K562 (cell line): Measurements from ENCODE around the gene SIRPA. TPM values are rescaled to one million over a fixed set of nuclear protein-coding genes. Genes with fewer than 3 reads are reported as not detected.

Source experiments
- ATAC-seq: fragments of 200-7000 bp; cut with Tn5 transposase; 3 replicates; pipeline ENCODE4 v1.9.1; 2020; ENCODE audit warnings: moderate library complexity
- BruUV-seq: library from RNA; stranded (reverse); fragments of 400-500 nt; replicated peaks from 2 replicates; lab custom pipeline; 2021; lab: Mats Ljungman, UMichigan
- CTCF ChIA-PET: fragments of 300-600 bp; formaldehyde crosslinking; extraction: SDS; loops from one replicate; lab custom pipeline; 2021; ENCODE audit warnings: low intra/inter-chr PET ratio; lab: Yijun Ruan, JAX
- POLR2A ChIA-PET: fragments of 300-600, 350-650 bp; sonication (Branson Sonifier 250); formaldehyde crosslinking; extraction: SDS; loops from one replicate; lab custom pipeline; 2021; ENCODE audit warnings: antibody characterized with exemption, inconsistent platforms; lab: Yijun Ruan, JAX
- DNase-seq, 4 experiments: peaks; one replicate each; pipeline versions ENCODE4 v3.0.0 to v3.0.0-alpha.2; 2011 to 2018; ENCODE audit warnings: low spot score in 3 of 4, mixed read lengths in 3 of 4; ENCODE audit errors: extremely low read depth in 1 of 4
- FAIRE-seq: peaks from 2 replicates; lab custom pipeline; 2011; peaks lifted over from hg19 to GRCh38; lab: Jason Lieb, UNC
- H2AFZ ChIP-seq: 2 replicates; pipeline ENCODE4 v1.6.0; 2011; ENCODE audit warnings: low read depth, low read length, control low read depth, inconsistent platforms
- H3K27ac ChIP-seq: fragments of 200-600 bp; 3 replicates; pipeline ENCODE4 v1.8.0; 2011; ENCODE audit warnings: low read depth, mild to moderate bottlenecking, control low read depth, inconsistent platforms, low read length, moderate library complexity, mixed read lengths; ENCODE audit errors: extremely low read depth
- H3K27me3 ChIP-seq, 2 experiments: fragments of 300-600 bp in 1 of 2; 2 replicates in 1 of 2; 3 replicates in 1 of 2; pipeline versions ENCODE4 v1.6.0 to v1.8.0; 2011; ENCODE audit warnings: inconsistent platforms in 2 of 2, low read length in 2 of 2, mild to moderate bottlenecking in 1 of 2, mixed read lengths in 1 of 2, moderate library complexity in 1 of 2; ENCODE audit not compliant: control insufficient read depth in 2 of 2, insufficient read depth in 2 of 2
- H3K36me3 ChIP-seq: fragments of 300-600 bp; 3 replicates; pipeline ENCODE4 v1.8.0; 2011; ENCODE audit warnings: mild to moderate bottlenecking, low read length, inconsistent platforms; ENCODE audit not compliant: control insufficient read depth, insufficient read depth
- H3K4me1 ChIP-seq, 2 experiments: fragments of 200-600 bp in 1 of 2; replicated peaks in 1 of 2; 2 replicates in 1 of 2; 3 replicates in 1 of 2; pipeline versions ENCODE4 v1.5.1 to v1.8.0; 2011; ENCODE audit warnings: inconsistent platforms in 2 of 2, low read length in 2 of 2, mild to moderate bottlenecking in 1 of 2, mixed read lengths in 1 of 2, moderate library complexity in 1 of 2; ENCODE audit not compliant: control insufficient read depth in 2 of 2, insufficient read depth in 2 of 2
- H3K4me2 ChIP-seq: 2 replicates; pipeline ENCODE4 v1.6.1; 2011; ENCODE audit warnings: low read length, control low read depth, inconsistent platforms, mixed read lengths; ENCODE audit not compliant: insufficient read depth
- H3K4me3 ChIP-seq: fragments of 200-600 bp; sonication (generic), shearing (Covaris generic); 2 replicates; pipeline ENCODE4 v1.5.1; 2016; ENCODE audit warnings: control low read depth, inconsistent platforms
- H3K79me2 ChIP-seq: fragments of 200-600 bp; 3 replicates; pipeline ENCODE4 v1.8.0; 2011; ENCODE audit warnings: low read length, inconsistent platforms; ENCODE audit not compliant: control insufficient read depth, insufficient read depth
- H3K9ac ChIP-seq, 2 experiments: 2 replicates each; pipeline versions ENCODE4 v1.6.0 to v1.6.1; 2011; ENCODE audit warnings: low read depth in 2 of 2, low read length in 2 of 2, control low read depth in 1 of 2, inconsistent platforms in 1 of 2, mild to moderate bottlenecking in 1 of 2, mixed read lengths in 1 of 2; ENCODE audit not compliant: insufficient read depth in 1 of 2
- H3K9me1 ChIP-seq: one replicate; pipeline ENCODE4 v1.6.0; 2011; ENCODE audit warnings: inconsistent platforms, mild to moderate bottlenecking, low read length, moderate library complexity; ENCODE audit not compliant: control insufficient read depth, insufficient read depth
- H3K9me3 ChIP-seq: replicated peaks from 2 replicates; pipeline ENCODE4 v1.5.1; 2011; ENCODE audit warnings: low read depth, low read length, inconsistent platforms; ENCODE audit not compliant: control insufficient read depth, insufficient read depth
- H4K20me1 ChIP-seq: replicated peaks from 2 replicates; pipeline ENCODE4 v1.6.1; 2011; ENCODE audit warnings: low read length, inconsistent platforms, mixed read lengths; ENCODE audit not compliant: control insufficient read depth, insufficient read depth
- CBFA2T2 ChIP-seq: fragments of 450-650 bp; conservative IDR thresholded peaks from 2 replicates; pipeline ENCODE4 v1.6.1; 2017; ENCODE audit warnings: mild to moderate bottlenecking
- ETV5 ChIP-seq: sonication (generic); formaldehyde crosslinking; IDR thresholded peaks from 2 replicates; pipeline ENCODE4 v1.4.0; 2020; ENCODE audit warnings: low read depth, mild to moderate bottlenecking, missing genetic modification reagents
- HDAC3 ChIP-seq: fragments of 450-650 bp; IDR thresholded peaks from 2 replicates; pipeline ENCODE4 v1.6.1; 2018; ENCODE audit warnings: borderline replicate concordance, mild to moderate bottlenecking, moderate library complexity; ENCODE audit not compliant: partially characterized antibody
- HMGN3 ChIP-seq: IDR thresholded peaks from 2 replicates; pipeline ENCODE4 v1.6.1; 2011; ENCODE audit warnings: borderline replicate concordance, low read depth, mild to moderate bottlenecking, mixed read lengths, low read length; ENCODE audit not compliant: insufficient read length; ENCODE audit errors: extremely low read depth
- KAT7 ChIP-seq: sonication (generic); formaldehyde crosslinking; IDR thresholded peaks from 2 replicates; pipeline ENCODE4 v1.8.0; 2022; ENCODE audit warnings: missing genetic modification reagents, mild to moderate bottlenecking, borderline replicate concordance
- RBM15 ChIP-seq: fragments of 200-400 bp; formaldehyde crosslinking; IDR thresholded peaks from 2 replicates; pipeline ENCODE4 v1.6.1; 2018; ENCODE audit warnings: mild to moderate bottlenecking, low read length, moderate library complexity; ENCODE audit not compliant: insufficient read depth
- ZNF232 ChIP-seq: sonication (generic); formaldehyde crosslinking; IDR thresholded peaks from 2 replicates; pipeline ENCODE4 v1.8.0; 2022; ENCODE audit warnings: mild to moderate bottlenecking, missing genetic modification reagents
- ZNF668 ChIP-seq: fragments of 250-450 bp; sonication (Bioruptor Pico); IDR thresholded peaks from 2 replicates; pipeline ENCODE4 v1.8.0; 2022; ENCODE audit warnings: mild to moderate bottlenecking, inconsistent platforms
- ZNF778 ChIP-seq: fragments of 450-650 bp; formaldehyde crosslinking; IDR thresholded peaks from 2 replicates; pipeline ENCODE4 v1.4.0; 2020; ENCODE audit warnings: mild to moderate bottlenecking, moderate library complexity
- WGBS: fragments of 100-300 bp; shearing (Covaris generic); methylation state at CpG from one replicate; pipeline ENCODE4 v1.1.6; 2016; ENCODE audit warnings: low coverage, mixed read lengths; ENCODE audit not compliant: insufficient coverage; ENCODE audit errors: missing lambda C conversion rate; 5-methylcytosine and 5-hydroxymethylcytosine counted together
- in situ Hi-C: fragments of 300-500 bp; cut with MboI; formaldehyde crosslinking; loops from 4 replicates; pipeline ENCODE4 v1.15.0; 2018; ENCODE audit warnings: inconsistent platforms, mixed read lengths
- intact Hi-C: fragments of 100-400 bp; cut with micrococcal nuclease; formaldehyde crosslinking; loops from 2 replicates; pipeline ENCODE4 v1.14.2; 2022
- polyA plus RNA-seq, 8 experiments: library from polyadenylated mRNA; depleted of rRNA in 4 of 8; stranded (reverse) in 5 of 8; unstranded in 3 of 8; fragments of >200 nt; fragmentation: Nextera tagmentation in 2 of 8; fragmentation: Illumina TruSeq in 1 of 8; extraction: Ambion mirVana in 2 of 8; extraction: Trizol in 1 of 8; gene quantifications; 2 replicates each; pipeline versions ENCODE4 v1.2.1 to v1.2.3, GENCODE V29; 2011 to 2014; ENCODE audit warnings: inconsistent platforms in 1 of 8, missing spikeins in 1 of 8
- total RNA-seq, 7 experiments: library from RNA; depleted of rRNA in 6 of 7; stranded (reverse); fragments of >200 nt in 6 of 7; fragmentation: Illumina TruSeq in 2 of 7; extraction: Trizol in 2 of 7; gene quantifications; 2 replicates each; pipeline versions ENCODE4 v1.2.1 to v1.2.3, GENCODE V29; 2011 to 2021; ENCODE audit warnings: low replicate concordance in 1 of 7
- TF ChIP-seq, protein P1 (sequence below), 2 experiments: fragments of 450-650 bp; formaldehyde crosslinking in 1 of 2; IDR thresholded peaks; 2 replicates each; pipeline versions ENCODE4 v1.4.0 to v1.6.1; 2014 to 2020; ENCODE audit warnings: mild to moderate bottlenecking in 2 of 2, borderline replicate concordance in 1 of 2, low read depth in 1 of 2
- TF ChIP-seq, protein P2 (sequence below): fragments of 250-450 bp; sonication (Bioruptor Pico); IDR thresholded peaks from 2 replicates; pipeline ENCODE4 v1.5.1; 2021; ENCODE audit warnings: mild to moderate bottlenecking
- TF ChIP-seq, protein P3 (sequence below): fragments of 200-800 bp; sonication (Bioruptor generic); IDR thresholded peaks from 2 replicates; pipeline ENCODE4 v1.6.1; 2017; ENCODE audit warnings: missing genetic modification characterization, missing compliant biosample characterization

The SIRPA gene
- total and polyA plus RNA-seq, 9 of the 15 experiments (the other 6 are each of a cell fraction or from before 2014, with no cell fraction given): 0.01 to 0.40 (median 0.11) TPM; not detected in 2

- 0% methylated on average over 3 of the region's 6 CpGs for whole genome bisulfite sequencing
- TF ChIP-seq KAT7 (CRISPR knock-in tag) (no peak), ZNF668 (CRISPR knock-in tag) (no peak), RBM15 (no peak), CBFA2T2 (no peak), HDAC3 (no peak), ZNF232 (CRISPR knock-in tag) (no peak), ZNF778 (CRISPR knock-in tag) (no peak), ETV5 (CRISPR knock-in tag) (no peak), HMGN3 (no peak)
- TF ChIP-seq, protein P1, sequence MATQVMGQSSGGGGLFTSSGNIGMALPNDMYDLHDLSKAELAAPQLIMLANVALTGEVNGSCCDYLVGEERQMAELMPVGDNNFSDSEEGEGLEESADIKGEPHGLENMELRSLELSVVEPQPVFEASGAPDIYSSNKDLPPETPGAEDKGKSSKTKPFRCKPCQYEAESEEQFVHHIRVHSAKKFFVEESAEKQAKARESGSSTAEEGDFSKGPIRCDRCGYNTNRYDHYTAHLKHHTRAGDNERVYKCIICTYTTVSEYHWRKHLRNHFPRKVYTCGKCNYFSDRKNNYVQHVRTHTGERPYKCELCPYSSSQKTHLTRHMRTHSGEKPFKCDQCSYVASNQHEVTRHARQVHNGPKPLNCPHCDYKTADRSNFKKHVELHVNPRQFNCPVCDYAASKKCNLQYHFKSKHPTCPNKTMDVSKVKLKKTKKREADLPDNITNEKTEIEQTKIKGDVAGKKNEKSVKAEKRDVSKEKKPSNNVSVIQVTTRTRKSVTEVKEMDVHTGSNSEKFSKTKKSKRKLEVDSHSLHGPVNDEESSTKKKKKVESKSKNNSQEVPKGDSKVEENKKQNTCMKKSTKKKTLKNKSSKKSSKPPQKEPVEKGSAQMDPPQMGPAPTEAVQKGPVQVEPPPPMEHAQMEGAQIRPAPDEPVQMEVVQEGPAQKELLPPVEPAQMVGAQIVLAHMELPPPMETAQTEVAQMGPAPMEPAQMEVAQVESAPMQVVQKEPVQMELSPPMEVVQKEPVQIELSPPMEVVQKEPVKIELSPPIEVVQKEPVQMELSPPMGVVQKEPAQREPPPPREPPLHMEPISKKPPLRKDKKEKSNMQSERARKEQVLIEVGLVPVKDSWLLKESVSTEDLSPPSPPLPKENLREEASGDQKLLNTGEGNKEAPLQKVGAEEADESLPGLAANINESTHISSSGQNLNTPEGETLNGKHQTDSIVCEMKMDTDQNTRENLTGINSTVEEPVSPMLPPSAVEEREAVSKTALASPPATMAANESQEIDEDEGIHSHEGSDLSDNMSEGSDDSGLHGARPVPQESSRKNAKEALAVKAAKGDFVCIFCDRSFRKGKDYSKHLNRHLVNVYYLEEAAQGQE (IDR thresholded peaks at IDR 0.05; ENCODE audit: borderline replicate concordance): no peak
- TF ChIP-seq, protein P1 (CRISPR knock-in tag; IDR thresholded peaks at IDR 0.05; ENCODE audit: low read depth): no peak
- TF ChIP-seq, protein P2, sequence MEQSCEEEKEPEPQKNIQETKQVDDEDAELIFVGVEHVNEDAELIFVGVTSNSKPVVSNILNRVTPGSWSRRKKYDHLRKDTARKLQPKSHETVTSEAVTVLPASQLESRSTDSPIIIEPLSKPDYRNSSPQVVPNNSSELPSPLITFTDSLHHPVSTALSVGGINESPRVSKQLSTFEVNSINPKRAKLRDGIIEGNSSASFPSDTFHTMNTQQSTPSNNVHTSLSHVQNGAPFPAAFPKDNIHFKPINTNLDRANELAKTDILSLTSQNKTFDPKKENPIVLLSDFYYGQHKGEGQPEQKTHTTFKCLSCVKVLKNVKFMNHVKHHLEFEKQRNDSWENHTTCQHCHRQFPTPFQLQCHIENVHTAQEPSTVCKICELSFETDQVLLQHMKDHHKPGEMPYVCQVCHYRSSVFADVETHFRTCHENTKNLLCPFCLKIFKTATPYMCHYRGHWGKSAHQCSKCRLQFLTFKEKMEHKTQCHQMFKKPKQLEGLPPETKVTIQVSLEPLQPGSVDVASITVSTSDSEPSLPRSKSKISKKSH: no peak
- TF ChIP-seq, protein P3, sequence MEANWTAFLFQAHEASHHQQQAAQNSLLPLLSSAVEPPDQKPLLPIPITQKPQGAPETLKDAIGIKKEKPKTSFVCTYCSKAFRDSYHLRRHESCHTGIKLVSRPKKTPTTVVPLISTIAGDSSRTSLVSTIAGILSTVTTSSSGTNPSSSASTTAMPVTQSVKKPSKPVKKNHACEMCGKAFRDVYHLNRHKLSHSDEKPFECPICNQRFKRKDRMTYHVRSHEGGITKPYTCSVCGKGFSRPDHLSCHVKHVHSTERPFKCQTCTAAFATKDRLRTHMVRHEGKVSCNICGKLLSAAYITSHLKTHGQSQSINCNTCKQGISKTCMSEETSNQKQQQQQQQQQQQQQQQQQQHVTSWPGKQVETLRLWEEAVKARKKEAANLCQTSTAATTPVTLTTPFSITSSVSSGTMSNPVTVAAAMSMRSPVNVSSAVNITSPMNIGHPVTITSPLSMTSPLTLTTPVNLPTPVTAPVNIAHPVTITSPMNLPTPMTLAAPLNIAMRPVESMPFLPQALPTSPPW (CRISPR knock-in tag): no peak
Measured at GRCh38 chr20:1899241-1899525, 4.0 kb downstream of the SIRPA start.

More at GRCh38 chr20:1899241-1899525, 4.0 kb downstream of the SIRPA start:
- Histone ChIP-seq H2AFZ (no peak overlapping the region), H3K36me3 (no peaks in the 10 kb centered on the region), H3K4me2 (no peak overlapping the region), H3K9me1 (no peaks in the 10 kb centered on the region), H3K27ac (no peak overlapping the region), H3K9me3 (no peaks in the 10 kb centered on the region), H3K4me1 (peaks cover 0 to 12% of the 10 kb centered on the region in 2 experiments; a peak in 2 of 5 replicates), H3K27me3 (peaks cover 8 to 54% of the 10 kb centered on the region in 2 experiments; a peak in 4 of 5 replicates), H3K79me2 (no peaks in the 10 kb centered on the region), H3K4me3 (no peak overlapping the region), H4K20me1 (no peaks in the 10 kb centered on the region), H3K9ac (no peak overlapping the region)
- in situ Hi-C loops: no loop called here
- intact Hi-C loops: no loop called here
- ATAC-seq (no peak), DNase-seq (no peak), FAIRE-seq (no peak)
- ChIA-PET POLR2A (interaction anchor here (0.6 kb wide), 1 partner anchor 18 kb away, joined by 3 read pairs; no protein-coding TSS in a partner anchor), CTCF (no interaction called here)
- no TSS peak for BruUV-seq
